IPS-NIHi7 (cell line): Measurements from ENCODE around the gene SEMA3C.
A peak's percentile ranks its signal among the peaks of the same experiment; 100 is the strongest.

Experiments
- DNase-seq: peaks from one replicate; pipeline ENCODE4 v3.0.0; 2012; ENCODE audit warnings: mixed read lengths; ENCODE audit errors: extremely low spot score

The SEMA3C gene

DNA sequence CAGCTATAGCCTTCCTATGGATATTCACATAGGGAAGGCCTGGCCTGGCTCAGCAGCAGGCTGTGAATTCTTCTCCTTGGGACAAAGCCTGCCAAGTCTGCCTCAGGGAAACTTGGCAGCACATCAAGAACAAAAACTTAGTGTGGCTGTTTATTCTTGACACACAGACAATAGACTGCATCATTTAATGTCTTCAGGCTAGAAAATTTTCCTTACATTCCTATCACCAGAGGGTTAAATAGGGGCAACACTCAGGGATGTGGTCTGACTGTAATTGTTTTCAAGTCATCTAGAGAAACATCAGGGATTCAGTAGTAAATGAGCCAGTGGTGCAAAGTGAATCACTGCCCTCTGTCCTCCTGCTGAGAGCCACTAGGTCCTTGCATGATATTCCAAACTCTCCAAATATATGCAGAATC lies 137.3 kb downstream of the SEMA3C start:
- DNase-seq = peak; percentile 23

DNA sequence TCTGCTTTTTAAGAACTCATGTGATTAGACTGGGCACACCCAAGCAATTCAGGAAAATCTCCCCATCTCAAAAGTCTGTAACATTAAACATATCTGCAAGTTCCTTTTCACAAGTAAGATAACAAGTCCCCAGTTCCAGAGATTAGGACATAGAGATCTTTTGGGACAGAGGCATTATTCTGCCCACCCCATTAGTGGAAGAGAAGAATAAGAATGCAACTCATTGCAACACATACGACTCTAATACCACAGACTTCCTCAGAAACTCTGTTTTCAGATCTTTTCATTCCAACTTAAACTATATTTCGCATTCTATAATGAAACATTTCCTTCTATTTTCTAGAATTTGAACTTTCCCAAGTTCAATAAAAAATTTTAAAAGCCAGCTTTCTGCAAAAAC lies 137.7 kb downstream of the SEMA3C start:
- no peak for DNase-seq

DNA sequence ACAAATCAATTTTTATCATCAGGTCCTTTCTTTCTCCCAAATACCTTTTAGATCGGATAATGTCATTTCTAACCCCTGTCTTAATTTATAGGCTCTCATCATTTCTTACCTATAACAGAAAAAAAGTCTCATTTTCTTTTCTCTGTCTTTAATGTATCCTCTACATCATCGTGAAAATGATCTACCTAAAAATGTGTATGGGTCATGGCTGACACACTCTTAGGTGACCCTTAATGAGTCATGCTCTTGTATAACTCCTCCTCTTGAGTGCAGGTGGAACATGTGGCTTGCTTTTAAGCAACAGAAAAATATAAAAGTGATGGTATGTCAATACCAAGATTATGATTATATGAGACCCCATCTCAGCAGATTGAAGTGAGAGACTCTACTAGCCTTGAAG lies 139.4 kb downstream of the SEMA3C start:
- no peak for DNase-seq

DNA sequence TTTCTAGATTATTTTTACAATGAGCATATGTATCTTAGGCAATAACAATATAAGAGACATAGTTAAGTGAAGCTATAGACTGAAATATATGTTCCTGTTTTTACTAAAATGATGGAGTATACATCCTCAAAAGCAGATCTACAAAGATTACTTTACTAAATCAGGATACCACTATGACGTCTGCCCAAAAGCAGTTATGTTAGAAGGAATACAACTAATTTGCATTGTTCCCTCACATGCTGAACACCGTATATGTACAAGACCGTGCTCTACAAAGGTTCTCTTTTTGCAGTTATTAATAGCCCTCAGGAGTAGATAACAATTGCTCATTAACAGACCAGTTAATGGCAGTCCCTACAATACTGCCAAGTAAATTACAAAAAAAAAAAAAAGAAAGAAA lies 143.0 kb downstream of the SEMA3C start:
- no peak for DNase-seq

DNA sequence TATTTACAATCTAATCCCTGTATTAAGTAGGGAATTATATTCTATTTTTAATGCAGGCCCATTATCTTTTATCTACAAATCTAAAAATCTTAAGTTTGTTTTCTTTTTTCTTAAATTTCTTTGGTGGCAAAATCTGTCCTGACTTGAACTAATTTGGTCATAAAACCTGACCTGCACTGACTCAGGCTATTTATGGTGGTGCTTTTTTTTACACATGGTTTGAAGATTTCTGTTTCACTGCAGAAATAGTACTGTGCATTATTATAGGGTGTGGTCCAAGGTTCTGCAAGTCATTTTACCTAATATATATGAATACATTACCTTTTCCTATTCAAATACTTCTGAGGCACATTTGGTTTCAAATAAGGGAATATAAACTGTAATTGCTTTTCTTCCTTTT lies 143.4 kb downstream of the SEMA3C start:
- DNase-seq = no peak

DNA sequence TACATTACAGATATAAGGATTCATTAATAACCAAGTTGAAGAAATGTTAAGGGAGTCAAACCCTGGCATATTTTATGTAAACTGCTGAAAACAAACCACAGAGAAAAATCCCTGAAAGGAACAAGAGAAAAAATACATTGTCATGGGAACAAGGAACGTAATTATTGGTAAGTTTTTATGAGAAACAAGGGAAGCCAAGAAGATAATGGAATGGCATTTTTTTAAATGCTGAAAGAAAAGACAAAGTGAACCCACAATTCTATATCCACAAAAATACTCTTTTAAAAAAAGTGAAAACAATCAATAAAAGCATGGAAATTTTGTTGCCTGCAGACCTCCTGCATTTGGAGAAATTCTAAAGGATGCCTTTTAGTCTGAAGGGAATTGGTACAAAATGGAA lies 144.0 kb downstream of the SEMA3C start:
- no peak for DNase-seq

DNA sequence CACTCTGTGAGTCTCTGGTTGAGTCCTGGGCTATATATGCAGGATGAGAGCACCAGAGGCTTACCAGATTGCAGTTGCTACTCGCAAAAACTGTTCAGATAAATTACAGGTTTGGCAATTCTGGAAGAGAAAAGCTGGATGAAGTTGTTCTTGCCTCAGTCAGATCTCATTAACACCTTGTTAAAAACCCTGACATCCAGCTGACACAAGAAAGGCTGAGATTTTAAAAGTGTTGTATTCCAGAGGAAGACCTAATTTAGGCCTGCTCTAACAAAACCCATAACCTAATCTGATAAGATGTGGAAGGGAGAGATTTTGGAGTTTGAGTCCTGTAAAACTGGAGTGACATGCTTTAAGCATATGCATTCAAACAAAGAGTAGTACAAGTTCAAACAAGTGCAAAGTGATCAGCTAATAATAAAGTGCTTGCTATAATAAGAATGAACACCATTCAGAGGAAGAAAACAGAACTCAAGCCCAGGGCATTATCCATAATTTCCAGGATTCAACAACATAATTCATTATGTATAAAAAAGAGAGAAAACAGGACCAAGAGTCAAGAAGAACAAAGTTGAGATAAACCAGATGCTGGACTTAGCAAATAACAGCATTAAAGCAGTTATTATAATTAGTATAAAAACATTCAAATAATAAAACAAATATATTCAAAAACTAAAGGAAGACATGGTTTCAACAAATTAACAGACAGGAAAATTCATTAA lies 144.9 kb downstream of the SEMA3C start:
- no peak for DNase-seq

DNA sequence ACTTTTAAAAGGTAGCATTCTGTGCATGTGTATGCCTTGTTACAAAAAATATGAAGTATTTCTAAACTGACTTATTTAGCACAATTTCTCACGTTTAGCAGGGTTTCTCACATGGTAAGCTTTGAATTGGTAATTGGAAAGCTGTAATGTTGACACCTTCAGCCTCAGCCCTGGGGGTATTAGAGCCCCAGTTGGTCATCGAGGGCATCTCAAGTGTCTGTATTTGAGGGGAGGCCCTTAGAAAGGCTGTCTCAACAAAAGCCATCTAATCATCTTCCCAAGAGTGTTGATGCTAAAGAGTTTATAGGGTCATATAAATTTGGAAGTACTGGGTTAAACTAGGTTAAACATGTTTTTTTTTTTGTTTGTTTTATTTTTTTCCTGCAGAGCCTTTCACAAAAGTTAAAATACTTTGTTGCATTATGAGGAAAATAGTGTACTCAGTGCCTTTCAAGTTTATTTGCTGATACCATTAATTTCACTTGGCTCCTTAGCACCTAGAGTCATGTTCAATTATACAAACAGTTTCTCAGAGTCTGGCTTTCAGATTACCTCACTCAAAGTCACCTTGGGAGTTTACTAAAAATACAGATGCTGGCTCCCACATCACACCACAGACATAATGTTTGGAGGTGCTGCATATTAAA lies 146.4 kb downstream of the SEMA3C start:
- no peak for DNase-seq

DNA sequence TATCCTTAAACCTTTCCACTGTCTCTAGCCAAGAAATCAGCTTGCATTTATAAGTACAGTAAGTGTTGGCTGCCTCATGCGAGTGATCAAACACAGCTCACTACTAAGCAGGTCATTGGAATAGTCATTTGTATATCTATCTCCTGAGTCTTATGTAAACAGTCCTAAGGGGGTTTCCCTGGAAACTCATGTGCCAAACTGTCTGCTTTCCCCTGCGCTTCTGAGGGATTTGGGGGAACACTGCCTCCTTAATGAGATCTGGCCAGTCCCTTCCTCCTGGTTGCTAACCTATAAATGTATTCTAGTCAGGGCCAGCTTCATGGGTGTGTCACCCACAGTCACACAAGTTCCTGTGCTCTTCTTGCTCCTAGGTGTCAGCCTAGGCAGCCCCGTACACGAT lies 147.3 kb downstream of the SEMA3C start:
- no peak for DNase-seq

DNA sequence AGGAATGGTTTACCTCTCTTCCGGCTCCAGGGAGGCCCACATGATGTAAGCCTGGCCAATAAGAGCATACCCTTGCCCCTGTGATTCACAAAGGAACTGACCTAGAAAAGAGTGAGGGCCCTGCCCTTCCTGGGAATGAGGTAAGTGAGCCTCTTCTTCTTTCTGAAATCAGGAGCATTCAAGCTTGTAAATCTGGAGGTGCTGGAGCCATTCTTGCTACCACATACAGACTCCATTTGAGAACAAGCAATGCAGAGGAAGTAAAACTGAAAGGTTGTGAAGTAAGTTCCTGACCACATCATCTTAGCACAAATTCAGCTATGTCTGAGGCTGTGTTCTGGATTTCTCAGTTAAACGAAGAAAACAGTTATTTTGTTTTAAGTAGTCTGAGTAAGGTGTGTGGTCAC lies 148.2 kb downstream of the SEMA3C start:
- no peak for DNase-seq

DNA sequence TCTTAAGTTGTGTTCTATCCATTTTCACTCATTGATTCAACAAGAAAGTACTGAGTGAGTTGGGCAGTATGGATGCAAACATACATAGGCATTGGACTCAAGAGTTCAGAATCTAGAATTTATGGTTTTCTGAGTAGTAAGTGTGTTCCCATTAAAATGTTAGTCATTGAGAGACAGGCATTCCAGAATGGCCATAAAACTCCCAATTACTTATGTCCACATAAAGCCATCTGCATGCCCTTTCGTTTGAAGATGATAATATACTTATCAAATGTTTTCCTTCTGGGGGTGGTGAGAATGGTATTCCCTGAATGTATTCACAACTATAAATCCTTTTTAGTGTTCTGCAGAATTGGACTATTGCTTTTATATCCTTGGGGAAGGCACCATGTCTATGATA lies 148.8 kb downstream of the SEMA3C start:
- no peak for DNase-seq

DNA sequence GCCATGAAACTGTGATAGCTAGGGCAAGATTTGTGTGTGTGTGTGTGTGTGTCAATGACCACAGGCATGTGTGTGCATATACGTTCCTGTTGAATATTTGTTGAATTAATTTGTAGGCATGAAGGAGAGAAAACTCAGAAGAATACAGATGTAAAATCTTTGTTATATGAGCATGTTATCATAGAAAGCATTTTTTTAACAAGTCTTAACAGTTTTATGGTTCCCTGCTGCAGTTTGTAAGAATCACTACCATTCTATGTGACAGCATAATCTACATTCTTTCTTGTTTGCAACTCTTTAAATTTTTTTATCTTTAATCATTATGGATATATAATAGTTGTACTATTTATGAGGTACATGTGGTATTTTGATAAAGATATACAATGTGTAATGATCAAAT lies 150.1 kb downstream of the SEMA3C start:
- DNase-seq = no peak

DNA sequence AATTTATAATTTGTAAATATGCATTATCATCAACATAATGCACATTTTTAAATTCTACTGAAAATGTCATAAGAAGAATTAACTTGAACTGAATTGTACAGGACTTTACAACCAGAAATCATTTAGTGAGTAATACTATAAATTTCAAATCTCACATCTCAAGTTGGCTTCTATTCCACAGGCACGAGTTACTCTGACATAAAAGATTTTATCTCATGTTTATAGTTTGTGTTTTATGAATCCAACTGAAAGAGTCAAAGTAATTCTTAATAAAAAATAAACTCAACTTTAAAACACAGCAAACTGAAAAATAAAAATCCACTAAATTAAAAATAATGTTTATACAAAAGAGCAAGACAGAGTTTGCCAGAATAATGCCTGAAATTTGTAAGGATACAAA lies 151.2 kb downstream of the SEMA3C start:
- no peak for DNase-seq

DNA sequence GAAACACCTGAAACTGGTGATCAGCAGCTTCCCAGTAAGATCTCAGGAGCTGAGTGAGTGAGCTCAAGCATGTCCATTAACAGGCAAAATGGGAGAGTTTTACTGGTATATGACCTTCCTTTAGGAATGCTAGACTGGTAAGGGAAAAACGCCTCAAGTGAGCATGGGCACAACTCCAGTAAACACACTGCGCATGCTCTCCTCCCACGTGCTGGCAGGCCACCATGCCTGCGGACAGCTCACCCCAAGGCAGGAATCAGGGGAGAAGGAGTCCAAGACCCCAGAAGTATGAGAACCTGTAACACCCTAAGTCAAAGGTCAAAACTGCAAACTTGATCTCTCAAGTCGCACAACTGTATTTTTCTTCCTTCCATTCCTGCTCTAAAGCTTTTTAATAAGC lies 152.1 kb downstream of the SEMA3C start:
- no peak for DNase-seq

DNA sequence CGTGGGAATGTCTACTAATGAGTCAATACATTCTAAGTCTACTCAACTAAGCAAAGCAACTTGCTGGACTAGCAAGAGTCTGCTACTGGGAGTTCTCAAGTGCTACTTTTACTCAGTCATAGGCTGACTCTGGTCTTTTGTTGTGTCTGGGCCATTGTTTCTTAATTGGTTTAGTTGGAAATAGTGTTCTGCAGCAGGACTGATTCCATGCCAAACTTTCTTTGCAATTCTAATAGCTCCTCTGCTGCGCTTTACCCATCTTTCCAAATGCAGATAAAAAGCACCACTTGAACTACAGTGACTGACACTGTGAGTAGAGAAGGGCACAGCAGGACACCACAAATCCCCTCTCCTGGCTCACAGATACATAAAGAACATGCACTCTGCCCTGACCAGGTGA lies 154.7 kb downstream of the SEMA3C start:
- DNase-seq = peak; percentile 44

DNA sequence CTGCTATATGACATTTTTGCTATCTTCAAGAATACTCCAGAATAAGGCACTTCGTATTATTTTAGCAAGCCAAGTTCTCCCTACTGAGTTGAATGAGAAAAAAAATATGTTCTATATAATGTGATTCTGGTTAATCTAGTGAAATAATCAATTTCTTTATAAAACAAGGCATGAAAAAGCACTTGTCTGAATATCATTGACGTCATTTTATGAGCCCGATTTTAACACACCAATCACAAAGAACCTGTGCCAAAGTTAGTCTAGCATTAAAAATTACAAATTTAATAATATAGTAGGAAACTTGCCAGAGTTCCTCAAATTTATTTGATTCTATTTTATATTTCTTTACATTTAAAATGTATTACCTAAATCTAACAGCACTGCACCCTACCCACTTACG lies 155.1 kb downstream of the SEMA3C start:
- no peak for DNase-seq

DNA sequence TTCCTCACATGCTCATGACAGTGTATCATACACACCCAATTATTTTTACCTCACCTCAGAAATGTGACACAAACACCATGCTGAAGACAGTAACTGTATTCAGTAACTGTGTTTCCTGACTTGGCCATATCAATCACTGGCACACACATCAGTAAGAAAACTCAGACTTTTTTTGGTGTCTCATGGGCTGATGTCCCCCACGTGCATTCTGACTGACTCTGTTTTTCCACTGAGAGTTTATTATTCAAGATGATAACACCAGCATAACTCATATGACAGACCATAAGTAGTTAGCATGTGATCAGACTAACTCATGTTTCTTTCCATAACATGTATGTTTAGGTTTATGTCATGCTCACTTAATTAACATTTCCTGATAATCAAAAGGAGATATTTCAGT lies 155.6 kb downstream of the SEMA3C start:
- DNase-seq = no peak

DNA sequence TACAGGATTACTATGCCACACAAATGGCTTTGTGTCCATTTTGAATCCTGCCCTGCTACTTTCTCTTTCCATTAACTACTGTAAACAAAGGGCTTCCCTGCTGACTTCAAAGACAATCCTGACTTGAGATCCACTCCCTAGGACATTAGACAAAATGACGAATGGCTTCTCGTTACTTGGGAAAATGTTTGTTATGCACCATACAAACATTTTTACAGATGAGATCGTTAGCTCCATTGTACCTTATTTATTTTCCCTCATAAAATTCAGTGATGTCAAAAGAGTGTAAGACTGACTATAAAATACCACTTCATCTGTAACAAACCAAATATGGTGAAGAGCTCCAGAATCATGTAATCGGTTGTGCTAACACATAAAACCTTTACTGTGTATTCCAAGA lies 158.6 kb downstream of the SEMA3C start:
- peak; percentile 13 for DNase-seq

DNA sequence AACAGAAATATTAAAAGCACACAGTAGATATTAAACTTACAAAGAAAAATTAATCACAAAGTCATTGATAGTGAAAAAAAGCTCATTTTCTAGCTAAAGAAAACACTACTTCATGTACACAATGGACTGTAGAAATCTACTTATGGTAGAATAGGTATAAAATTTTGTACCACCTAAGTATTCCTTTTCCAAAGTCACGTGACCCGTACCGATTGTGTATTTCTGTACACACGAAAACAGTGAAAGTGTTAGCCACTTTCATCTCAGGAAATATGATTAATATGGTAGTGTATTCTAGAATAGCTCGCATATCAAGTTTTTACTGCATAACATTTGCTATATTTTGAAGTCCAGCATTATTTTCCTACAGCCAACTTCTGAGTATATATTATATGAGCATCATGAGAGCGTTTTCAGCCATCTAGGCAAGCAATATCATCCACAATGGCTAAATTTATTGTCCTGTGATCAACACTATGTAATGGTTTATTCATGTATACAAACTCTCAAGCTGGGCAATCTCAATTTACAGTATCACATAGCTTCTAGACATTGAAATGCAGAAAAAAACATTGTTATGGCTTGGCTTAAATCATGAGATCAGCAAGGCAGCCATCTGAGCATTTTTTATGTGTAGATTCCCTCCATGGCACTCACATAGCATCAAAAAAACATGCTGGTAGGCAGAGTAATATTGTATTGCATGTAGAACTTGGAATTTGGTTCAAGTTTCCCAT lies 165.7 kb downstream of the SEMA3C start:
- DNase-seq = no peak

DNA sequence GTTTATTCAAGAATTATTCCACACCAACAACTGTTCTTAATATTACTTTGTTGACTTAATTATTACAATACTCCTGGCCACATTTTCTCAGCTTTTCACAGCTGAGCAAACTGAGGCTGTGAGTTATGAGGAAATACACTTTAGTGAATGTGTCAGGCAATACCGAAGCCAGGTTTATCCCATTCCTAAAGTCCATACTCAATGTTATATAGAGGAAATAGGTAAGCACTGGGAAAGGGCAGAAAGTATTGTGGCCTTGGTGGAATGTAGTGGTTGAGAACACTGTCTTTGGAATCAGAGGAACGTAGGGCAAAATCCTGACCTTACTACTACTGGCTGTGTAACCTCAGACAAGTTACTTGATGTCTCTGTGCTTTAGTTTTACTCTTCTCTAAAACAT lies 169.6 kb downstream of the SEMA3C start:
- no peak for DNase-seq

DNA sequence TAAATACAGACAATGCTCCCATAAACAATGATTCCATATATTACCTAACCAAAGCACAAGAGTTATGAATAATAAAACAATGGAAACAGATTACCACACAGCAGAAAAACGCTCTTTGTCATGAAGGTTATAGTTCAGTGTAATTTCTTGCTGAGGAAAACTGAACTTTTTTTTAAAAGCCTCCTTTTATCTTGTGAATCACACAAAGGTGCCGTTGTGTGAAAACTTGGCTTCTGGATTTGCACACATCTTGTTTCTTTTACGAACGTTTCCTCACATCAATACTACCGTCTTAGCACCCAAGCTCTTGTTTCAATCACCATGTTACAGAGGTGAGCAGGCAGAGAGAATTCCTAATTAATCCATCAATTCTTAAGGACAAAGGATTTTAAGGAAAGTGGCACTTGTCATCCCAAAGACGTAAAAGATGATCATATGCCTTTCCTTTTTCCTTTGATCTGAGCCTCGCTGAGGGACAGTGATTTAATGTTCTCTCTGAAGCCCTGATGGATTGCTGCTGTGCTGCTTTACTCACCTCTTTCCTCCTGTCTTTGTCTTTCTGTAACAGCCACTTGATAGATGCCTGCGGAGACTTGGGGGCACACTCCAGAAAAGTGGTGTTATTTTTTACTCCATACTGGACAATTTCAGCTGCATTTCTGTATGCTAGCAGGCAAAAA lies 170.3 kb downstream of the SEMA3C start:
- no peak for DNase-seq

DNA sequence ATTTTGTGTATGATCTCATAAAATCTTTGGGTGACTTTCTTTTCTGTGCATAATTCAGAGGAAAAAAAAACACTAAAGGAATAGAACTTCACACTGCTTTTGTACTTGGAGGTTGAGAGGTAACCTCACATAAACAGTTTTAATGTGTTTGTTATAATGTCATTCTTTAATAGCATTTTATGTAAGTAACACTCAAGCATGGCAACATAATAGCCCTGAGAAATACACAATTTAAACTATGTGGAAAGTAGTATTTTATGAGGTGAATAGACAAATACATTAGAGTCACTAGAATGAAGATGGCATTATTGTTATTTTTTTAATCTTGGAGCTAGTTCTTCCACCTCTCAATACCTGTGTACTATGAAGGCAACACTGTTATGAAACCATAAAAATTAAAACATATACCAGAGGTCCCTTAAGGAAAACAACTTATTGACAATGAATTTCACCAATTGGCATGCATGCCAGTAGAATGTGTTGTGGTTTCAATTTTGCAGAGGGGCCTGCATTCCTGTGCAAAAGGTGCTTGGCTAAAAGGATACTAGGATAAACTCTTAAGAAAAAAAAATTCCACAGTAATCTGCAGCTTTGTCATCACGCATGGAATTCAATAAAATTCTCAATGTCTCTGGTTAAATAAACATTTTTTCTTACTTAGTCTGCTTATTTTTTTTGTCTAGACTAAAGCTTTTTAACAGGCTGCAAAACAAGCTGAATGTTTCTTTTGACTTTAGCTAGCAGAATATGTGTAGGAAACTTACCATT lies 177.9 kb downstream of the SEMA3C start:
- no peak for DNase-seq
